Immature natural killer cell (primary cell): ENCODE results near the gene CNOT4. TPM values are rescaled to one million over a fixed set of nuclear protein-coding genes. Genes with fewer than 3 reads are reported as not detected.

ENCODE experiments used
- DNase-seq, 3 donors: peaks; one replicate each; pipeline ENCODE4 v3.0.0; 2022; ENCODE audit warnings: mixed read lengths in 1 of 3
- H3K27ac Mint-ChIP-seq, 6 donors: one replicate each; pipeline ENCODE4 v1.8.0; 2020; ENCODE audit warnings: mixed read lengths in 6 of 6, mild to moderate bottlenecking in 5 of 6, inconsistent platforms in 4 of 6, moderate library complexity in 3 of 6
- H3K27me3 Mint-ChIP-seq, 3 donors: one replicate each; pipeline ENCODE4 v1.8.0; 2020 to 2021; ENCODE audit warnings: low read depth in 3 of 3, mild to moderate bottlenecking in 3 of 3, mixed read lengths in 3 of 3, moderate library complexity in 3 of 3, inconsistent platforms in 1 of 3
- H3K36me3 Mint-ChIP-seq, 3 donors: one replicate each; pipeline ENCODE4 v1.8.0; 2020; ENCODE audit warnings: mixed read lengths in 3 of 3, inconsistent platforms in 2 of 3, mild to moderate bottlenecking in 2 of 3
- H3K4me1 Mint-ChIP-seq, 2 donors: one replicate each; pipeline ENCODE4 v1.8.0; 2020; ENCODE audit warnings: inconsistent platforms in 2 of 2, mild to moderate bottlenecking in 2 of 2, mixed read lengths in 2 of 2, moderate library complexity in 1 of 2
- H3K4me3 Mint-ChIP-seq, 5 donors: one replicate each; pipeline ENCODE4 v1.8.0; 2020; ENCODE audit warnings: mild to moderate bottlenecking in 5 of 5, mixed read lengths in 5 of 5, inconsistent platforms in 3 of 5, moderate library complexity in 3 of 5
- H3K9me3 Mint-ChIP-seq, 6 donors: one replicate each; pipeline ENCODE4 v1.8.0; 2020; ENCODE audit warnings: mild to moderate bottlenecking in 6 of 6, mixed read lengths in 6 of 6, inconsistent platforms in 4 of 6, moderate library complexity in 3 of 6
- polyA plus RNA-seq, 3 donors: library from polyadenylated mRNA; unstranded; fragments of 300-500 nt; fragmentation: Illumina TruSeq; gene quantifications; one replicate each; pipeline ENCODE4 v1.2.3, GENCODE V29; 2021

The CNOT4 gene
- polyA plus RNA-seq, 3 donors from 2014 or later: 8.9 to 17.1 (median 10.8) TPM

GRCh38 chr7:135525426-135525825 lies 15.5 kb upstream of the CNOT4 start:
- Mint-ChIP-seq H3K36me3 (no peaks in the 10 kb centered on the region), H3K4me1 (no peaks in the 10 kb centered on the region), H3K27ac (no peak overlapping the region), H3K27me3 (peaks cover 0 to 4% (median 2%) of the 10 kb centered on the region in 3 donors), H3K4me3 (no peak overlapping the region), H3K9me3 (peaks cover 0 to 2% (median 0%) of the 10 kb centered on the region in 6 donors)
- DNase-seq: no peak

DNA sequence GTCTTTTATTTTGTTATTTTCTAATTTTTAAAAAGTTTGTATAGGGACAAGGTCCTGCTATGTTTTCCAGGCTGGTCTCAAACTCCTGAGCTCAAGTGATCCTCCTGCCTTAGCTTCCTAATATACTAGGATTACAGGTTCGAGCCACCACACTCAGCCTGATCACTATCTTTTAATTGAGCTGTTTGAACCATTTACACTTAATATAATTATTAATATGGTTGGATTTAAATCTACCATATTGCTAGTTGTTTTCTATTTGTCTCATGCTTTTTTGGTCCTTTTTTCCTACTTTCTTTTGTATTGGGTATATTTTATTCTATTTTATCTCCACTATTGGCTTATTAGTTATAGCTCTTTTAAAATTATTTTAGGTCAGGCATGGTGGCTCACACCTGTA lies 13.2 kb upstream of the CNOT4 start:
- Mint-ChIP-seq H3K9me3 (peaks cover 0 to 2% (median 0%) of the 10 kb centered on the region in 6 donors), H3K27me3 (peaks cover 0 to 4% (median 2%) of the 10 kb centered on the region in 3 donors), H3K27ac (no peak overlapping the region), H3K36me3 (no peaks in the 10 kb centered on the region), H3K4me1 (no peaks in the 10 kb centered on the region), H3K4me3 (no peak overlapping the region)
- DNase-seq: no peak

DNA sequence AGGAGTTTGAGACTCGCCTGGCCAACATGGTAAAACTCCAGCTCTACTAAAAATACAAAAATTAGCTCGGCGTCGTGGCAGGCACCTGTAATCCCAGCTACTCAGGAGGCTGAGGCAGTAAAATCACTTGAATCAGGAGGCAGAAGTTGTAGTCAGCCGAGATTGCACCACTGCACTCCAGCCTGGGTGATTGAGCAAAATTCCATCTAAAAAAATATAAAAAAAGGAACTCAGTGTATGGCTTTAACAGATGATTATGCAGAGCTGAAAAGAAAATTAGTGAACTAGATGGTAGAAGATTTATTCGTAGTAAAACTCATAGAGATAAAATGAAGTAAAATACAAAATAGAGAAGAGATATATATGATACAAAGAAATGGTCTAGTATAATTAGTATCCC lies 12.6 kb upstream of the CNOT4 start:
- Mint-ChIP-seq H3K27ac (no peak overlapping the region), H3K27me3 (peaks cover 0 to 4% (median 2%) of the 10 kb centered on the region in 3 donors), H3K4me1 (no peaks in the 10 kb centered on the region), H3K4me3 (no peak overlapping the region), H3K9me3 (peaks cover 0 to 2% (median 0%) of the 10 kb centered on the region in 6 donors), H3K36me3 (no peaks in the 10 kb centered on the region)
- DNase-seq: no peak

DNA sequence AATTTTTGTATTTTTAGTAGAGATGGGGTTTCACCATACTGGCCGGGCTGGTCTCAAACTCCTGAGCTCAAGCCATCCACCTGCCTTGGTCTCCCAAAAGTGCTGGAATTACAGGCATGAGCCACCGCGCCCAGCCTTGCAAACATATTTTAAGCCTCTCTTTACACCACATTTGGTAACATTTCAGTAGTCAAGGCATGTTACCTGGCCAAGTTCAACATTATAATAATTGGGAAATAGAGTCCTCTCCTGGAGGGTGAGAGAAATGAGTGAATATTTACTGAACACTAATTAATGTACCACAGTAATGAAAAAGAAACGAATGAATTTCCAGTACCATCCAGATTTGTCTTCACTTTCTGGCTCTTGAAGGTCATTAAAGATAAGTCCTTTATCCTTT lies 10.0 kb upstream of the CNOT4 start:
- Mint-ChIP-seq H3K36me3 (no peaks in the 10 kb centered on the region), H3K9me3 (peaks cover 0 to 2% (median 0%) of the 10 kb centered on the region in 6 donors), H3K4me3 (no peak overlapping the region), H3K4me1 (no peaks in the 10 kb centered on the region), H3K27me3 (peaks cover 0 to 2% (median 2%) of the 10 kb centered on the region in 3 donors), H3K27ac (no peak overlapping the region)
- no peak for DNase-seq

GRCh38 chr7:135519233-135519688 lies 9.4 kb upstream of the CNOT4 start:
- H3K36me3 Mint-ChIP-seq: no peaks in the 10 kb centered on the region
- no peak overlapping the region for H3K27ac Mint-ChIP-seq
- H3K4me1 Mint-ChIP-seq: no peaks in the 10 kb centered on the region
- DNase-seq: no peak
- no peak overlapping the region for H3K4me3 Mint-ChIP-seq
- H3K9me3 Mint-ChIP-seq: peaks cover 0 to 2% (median 0%) of the 10 kb centered on the region in 6 donors
- H3K27me3 Mint-ChIP-seq: peaks cover 0 to 2% (median 2%) of the 10 kb centered on the region in 3 donors

- Mint-ChIP-seq H3K27me3 (peaks cover under 1 to 2% (median 2%) of the 10 kb centered on the region in 3 donors), H3K9me3 (peaks cover 0 to 2% (median 0%) of the 10 kb centered on the region in 6 donors), H3K27ac (no peak overlapping the region), H3K4me3 (no peak overlapping the region), H3K36me3 (no peaks in the 10 kb centered on the region), H3K4me1 (no peaks in the 10 kb centered on the region)
- DNase-seq: no peak
These were observed 8.8 kb upstream of the CNOT4 start for GRCh38 chr7:135518748-135519147.

DNA sequence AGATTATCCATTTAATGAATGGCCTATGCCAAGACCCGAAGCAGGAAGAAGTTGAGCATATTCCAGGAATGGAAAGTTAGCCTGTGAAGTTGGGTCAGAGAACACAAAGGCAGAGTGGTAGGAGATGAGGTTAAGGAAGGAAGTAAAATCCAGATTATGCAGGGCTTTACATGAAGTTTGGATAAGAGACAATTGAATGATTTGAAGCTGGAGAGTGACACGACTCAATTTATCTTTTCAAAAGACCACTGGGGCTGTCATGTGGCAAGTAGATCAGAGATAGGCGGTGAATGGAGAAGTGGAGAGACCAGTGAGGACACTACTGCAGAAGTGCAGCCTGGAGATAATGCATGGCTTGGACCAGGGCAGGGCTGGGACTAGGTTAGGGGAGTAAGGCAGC lies 7.2 kb upstream of the CNOT4 start:
- no peak for DNase-seq
- Mint-ChIP-seq H3K4me1 (no peaks in the 10 kb centered on the region), H3K4me3 (no peak overlapping the region), H3K27ac (no peak overlapping the region), H3K27me3 (peaks cover 2% of the 10 kb centered on the region in 3 donors), H3K9me3 (no peaks in the 10 kb centered on the region), H3K36me3 (no peaks in the 10 kb centered on the region)

- Mint-ChIP-seq H3K4me1 (no peaks in the 10 kb centered on the region), H3K4me3 (no peak overlapping the region), H3K9me3 (no peaks in the 10 kb centered on the region), H3K27me3 (peaks cover 2% of the 10 kb centered on the region in 3 donors), H3K36me3 (no peaks in the 10 kb centered on the region), H3K27ac (no peak overlapping the region)
- DNase-seq: no peak
These were observed 5.0 kb upstream of the CNOT4 start for GRCh38 chr7:135514856-135515255.

- Mint-ChIP-seq H3K27ac (no peak overlapping the region), H3K4me3 (no peak overlapping the region), H3K4me1 (peaks cover 0 to 2% of the 10 kb centered on the region in 2 donors), H3K27me3 (peaks cover 2% of the 10 kb centered on the region in 3 donors), H3K36me3 (no peaks in the 10 kb centered on the region), H3K9me3 (no peaks in the 10 kb centered on the region)
- peak; percentile 50 to 62 (median 53) for DNase-seq
These were observed 2.4 kb upstream of the CNOT4 start for GRCh38 chr7:135512135-135512887.

DNA sequence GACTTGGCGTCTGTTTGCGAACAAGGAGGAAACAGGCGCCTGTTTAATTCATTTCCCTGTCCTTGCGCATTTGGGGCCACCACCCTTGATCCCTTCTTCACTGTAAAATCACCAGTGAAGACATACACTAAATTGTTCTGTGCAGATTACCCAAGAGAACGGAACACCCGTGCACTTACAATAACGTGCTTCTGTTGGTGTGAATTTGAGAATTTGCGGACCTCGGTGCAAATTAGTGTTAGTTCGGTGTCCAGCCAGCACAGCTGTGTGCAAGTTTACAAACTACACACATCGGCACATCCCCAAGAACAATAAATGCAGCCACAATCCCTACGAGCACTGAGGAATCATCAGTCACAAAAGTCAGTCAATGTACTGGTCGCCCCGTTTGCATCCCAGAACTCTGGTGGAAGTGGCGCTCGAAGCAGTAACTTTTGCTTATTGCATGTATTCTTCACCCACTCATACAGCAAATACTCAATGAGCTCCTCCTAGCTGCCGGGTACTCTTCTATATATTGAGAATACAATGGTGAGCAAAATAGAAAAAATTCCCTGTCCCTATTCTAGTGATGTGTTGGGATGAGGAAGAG lies 786 bp upstream of the CNOT4 start:
- Mint-ChIP-seq H3K27ac (no peak overlapping the region), H3K4me1 (peaks cover 4 to 10% of the 10 kb centered on the region in 2 donors), H3K9me3 (no peaks in the 10 kb centered on the region), H3K27me3 (peaks cover 0 to 2% (median 2%) of the 10 kb centered on the region in 3 donors), H3K4me3 (no peak overlapping the region), H3K36me3 (no peaks in the 10 kb centered on the region)
- no peak for DNase-seq

GRCh38 chr7:135509589-135509838 lies 388 bp downstream of the CNOT4 start:
- no peaks in the 10 kb centered on the region for H3K36me3 Mint-ChIP-seq
- H3K27ac Mint-ChIP-seq: no peak overlapping the region
- H3K27me3 Mint-ChIP-seq: peaks cover 0 to 2% (median under 1%) of the 10 kb centered on the region in 3 donors
- H3K9me3 Mint-ChIP-seq: no peaks in the 10 kb centered on the region
- H3K4me1 Mint-ChIP-seq: peaks cover 4 to 12% of the 10 kb centered on the region in 2 donors
- no peak for DNase-seq
- H3K4me3 Mint-ChIP-seq: no peak overlapping the region

GRCh38 chr7:135508883-135509588 lies 866 bp downstream of the CNOT4 start:
- Mint-ChIP-seq H3K4me3 (no peak overlapping the region), H3K4me1 (peaks cover 5 to 12% of the 10 kb centered on the region in 2 donors), H3K27ac (no peak overlapping the region), H3K9me3 (no peaks in the 10 kb centered on the region), H3K36me3 (no peaks in the 10 kb centered on the region), H3K27me3 (peaks cover 0 to 3% (median 0%) of the 10 kb centered on the region in 3 donors)
- DNase-seq: peak; percentile 32 to 39 (median 37)

DNA sequence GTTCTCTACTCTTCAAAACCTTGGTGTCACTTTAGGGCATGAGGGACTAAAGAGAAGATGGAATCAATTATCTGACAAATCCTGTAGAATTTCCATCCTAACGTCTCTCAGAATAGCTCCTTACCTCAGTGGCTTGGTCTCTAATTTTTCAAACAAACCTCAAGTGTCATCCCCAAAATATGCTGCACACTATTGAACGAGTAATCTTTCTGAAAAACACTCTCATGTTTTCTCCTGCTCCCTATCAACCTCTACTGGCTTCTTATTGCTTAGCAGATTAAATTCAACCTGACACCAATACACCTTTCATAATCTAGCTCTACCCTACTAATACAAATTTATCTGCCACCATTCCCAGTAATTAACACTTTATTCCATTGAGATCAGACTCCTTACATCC lies 8.5 kb downstream of the CNOT4 start:
- Mint-ChIP-seq H3K9me3 (no peaks in the 10 kb centered on the region), H3K36me3 (no peaks in the 10 kb centered on the region), H3K27ac (no peak overlapping the region), H3K4me3 (peak overlapping the region in 1 of 5 donors; percentile 26), H3K27me3 (peaks cover 0 to 4% (median 2%) of the 10 kb centered on the region in 3 donors), H3K4me1 (peaks cover 44 to 67% of the 10 kb centered on the region in 2 donors)
- no peak for DNase-seq

GRCh38 chr7:135499818-135500217 lies 10.1 kb downstream of the CNOT4 start:
- no peaks in the 10 kb centered on the region for H3K36me3 Mint-ChIP-seq
- H3K27me3 Mint-ChIP-seq: peaks cover 0 to 4% (median 2%) of the 10 kb centered on the region in 3 donors
- no peak for DNase-seq
- no peaks in the 10 kb centered on the region for H3K9me3 Mint-ChIP-seq
- H3K27ac Mint-ChIP-seq: no peak overlapping the region
- H3K4me3 Mint-ChIP-seq: no peak overlapping the region
- peaks cover 43 to 69% of the 10 kb centered on the region in 2 donors for H3K4me1 Mint-ChIP-seq
